ENCODE measurements around the gene QSOX1.

The QSOX1 gene

DNA sequence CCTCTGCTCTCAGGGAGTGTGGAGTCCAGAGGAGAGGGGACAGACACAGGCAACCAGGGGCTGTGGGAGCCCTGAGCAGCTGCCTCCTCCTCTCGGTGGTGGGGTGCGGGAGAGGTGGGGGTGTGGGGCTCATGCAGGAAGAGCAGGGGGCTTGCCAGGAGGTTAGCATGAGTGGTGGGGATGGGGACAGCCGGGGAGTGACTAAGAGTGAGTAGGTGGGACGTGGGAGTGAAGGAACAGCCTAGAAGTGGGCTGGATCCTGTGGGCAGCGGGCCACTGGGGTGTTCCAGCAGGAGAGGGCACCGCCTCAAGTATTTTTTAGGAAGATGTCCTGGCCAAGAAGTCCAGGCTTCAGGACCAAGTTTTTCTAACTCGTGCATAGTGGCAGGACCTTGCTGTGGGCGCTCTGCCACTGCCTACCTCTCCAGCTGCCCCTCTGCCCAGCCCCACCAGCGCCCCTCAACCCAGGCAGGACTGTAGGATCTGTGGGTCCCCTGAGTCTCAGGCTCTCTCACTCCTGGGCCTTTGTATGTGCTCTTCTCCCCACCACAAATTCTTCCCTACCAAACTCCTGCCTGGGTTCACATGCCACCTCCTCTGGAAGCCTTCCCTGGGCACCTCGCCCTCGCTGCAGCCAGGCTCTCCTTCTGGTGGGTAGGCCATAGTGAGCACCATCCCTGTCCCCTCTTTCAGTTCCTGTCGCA lies 56.6 kb downstream of the QSOX1 start:
- DNase-seq (ENCODE audit: extremely low read depth in 1 of 2, low read depth in 1 of 2) = no peak

- DNase-seq (ENCODE audit: extremely low read depth in 1 of 2, low read depth in 1 of 2) = no peak
These were observed 57.2 kb downstream of the QSOX1 start for GRCh38 chr1:180211860-180212229.

- no peak for DNase-seq (ENCODE audit: extremely low read depth in 1 of 2, low read depth in 1 of 2)
These were observed 58.9 kb downstream of the QSOX1 start for GRCh38 chr1:180213401-180214170.

- DNase-seq (ENCODE audit: extremely low read depth in 1 of 2, low read depth in 1 of 2) = no peak
These were observed 61.4 kb downstream of the QSOX1 start for GRCh38 chr1:180215856-180216625.

GRCh38 chr1:180217006-180217405 lies 62.3 kb downstream of the QSOX1 start:
- DNase-seq (ENCODE audit: extremely low read depth in 1 of 2, low read depth in 1 of 2) = no peak

GRCh38 chr1:180218806-180219765 lies 64.4 kb downstream of the QSOX1 start:
- no peak for DNase-seq (ENCODE audit: extremely low read depth in 1 of 2, low read depth in 1 of 2)

- no peak for DNase-seq (ENCODE audit: extremely low read depth in 1 of 2, low read depth in 1 of 2)
These were observed 65.1 kb downstream of the QSOX1 start for GRCh38 chr1:180219776-180220175.

GRCh38 chr1:180221462-180221861 lies 66.8 kb downstream of the QSOX1 start:
- DNase-seq (ENCODE audit: extremely low read depth in 1 of 2, low read depth in 1 of 2) = no peak

- no peak for DNase-seq (ENCODE audit: extremely low read depth in 1 of 2, low read depth in 1 of 2)
These were observed 70.2 kb downstream of the QSOX1 start for GRCh38 chr1:180224902-180225301.

- DNase-seq (ENCODE audit: extremely low read depth in 1 of 2, low read depth in 1 of 2) = no peak
These were observed 70.7 kb downstream of the QSOX1 start for GRCh38 chr1:180225403-180225802.

DNA sequence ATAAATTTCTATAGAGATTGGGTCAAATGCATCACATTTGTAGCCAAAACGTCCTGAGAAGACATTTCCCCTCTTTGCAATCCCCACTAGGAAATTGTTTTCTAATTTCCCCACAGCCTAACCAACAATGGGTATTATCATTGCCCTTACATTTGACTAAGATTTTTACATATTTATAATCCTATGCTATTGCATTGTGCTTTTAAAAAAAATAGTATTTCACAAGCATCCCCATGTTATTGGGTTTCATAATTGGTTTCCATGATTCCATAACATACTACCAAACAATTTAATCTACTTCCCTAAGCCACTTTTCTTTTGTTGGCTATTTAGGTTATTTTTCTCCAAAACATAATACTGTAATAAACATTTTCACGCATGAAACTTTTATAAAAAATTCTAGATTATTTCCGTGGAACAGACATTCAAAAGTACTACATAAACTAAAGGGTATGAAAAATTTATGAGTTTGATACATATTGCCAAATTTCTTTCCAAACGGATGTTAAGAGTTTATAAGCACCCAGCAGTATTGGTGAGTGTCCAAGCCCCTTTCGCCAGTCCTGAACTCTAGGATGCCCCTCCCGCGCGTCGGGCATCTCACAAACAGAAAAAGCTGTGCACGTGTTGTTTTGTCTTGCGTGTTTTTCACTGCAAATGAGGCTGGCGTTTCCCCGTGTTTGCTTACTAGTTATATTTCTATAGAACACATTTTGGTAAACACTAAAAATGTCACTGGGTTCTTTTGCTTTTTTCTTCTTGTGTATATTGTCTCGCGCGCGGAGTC lies 73.4 kb downstream of the QSOX1 start:
- DNase-seq (ENCODE audit: extremely low read depth in 1 of 2, low read depth in 1 of 2) = no peak

GRCh38 chr1:180228648-180229482 lies 74.2 kb downstream of the QSOX1 start:
- no peak for DNase-seq (ENCODE audit: extremely low read depth in 1 of 2, low read depth in 1 of 2)

- no peak for DNase-seq (ENCODE audit: extremely low read depth in 1 of 2, low read depth in 1 of 2)
These were observed 75.1 kb downstream of the QSOX1 start, which contains the start of gene LHX4 for GRCh38 chr1:180229483-180230415. LHX4 (plus strand) TSS chr1:180230264; CDS start chr1:180230530, 266 bp downstream.

- no peak for DNase-seq (ENCODE audit: extremely low read depth in 1 of 2, low read depth in 1 of 2)
These were observed 75.7 kb downstream of the QSOX1 start for GRCh38 chr1:180230416-180230790.

DNA sequence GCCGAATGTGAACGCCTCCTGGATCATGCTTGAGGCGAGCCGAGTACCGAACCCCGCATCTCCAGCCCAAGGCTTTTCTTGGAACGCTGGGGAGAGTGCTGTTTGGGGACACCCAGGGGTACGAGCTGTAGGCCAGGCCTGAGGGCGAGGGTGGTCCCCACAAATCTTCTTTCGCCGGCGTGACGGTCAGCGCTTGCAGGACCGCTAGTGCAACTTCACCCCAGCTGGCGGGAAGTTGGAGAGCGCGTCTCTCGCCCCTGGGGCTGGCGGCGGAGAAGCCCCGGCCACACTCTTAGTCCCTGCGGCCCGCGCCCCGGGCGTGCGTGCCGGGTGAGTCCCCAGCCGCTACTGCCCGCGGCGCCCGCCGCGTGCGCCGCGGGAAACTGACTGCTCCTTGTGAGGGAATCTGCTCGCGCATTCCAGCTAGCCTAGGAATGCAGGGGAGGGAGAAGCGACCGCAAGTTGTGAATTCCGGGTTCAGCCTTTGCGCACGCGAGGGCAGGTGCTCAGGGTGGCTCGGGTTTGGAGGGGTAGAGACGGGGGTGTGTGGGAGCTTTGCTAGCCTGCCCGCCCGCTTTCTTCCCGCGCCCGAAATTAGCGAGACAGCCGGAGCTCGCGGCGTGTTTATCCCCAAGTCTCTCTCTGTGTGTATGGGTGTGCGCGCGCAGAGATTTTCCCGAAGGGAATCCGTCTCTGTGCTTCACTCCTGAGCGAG lies 76.3 kb downstream of the QSOX1 start:
- no peak for DNase-seq (ENCODE audit: extremely low read depth in 1 of 2, low read depth in 1 of 2)

DNA sequence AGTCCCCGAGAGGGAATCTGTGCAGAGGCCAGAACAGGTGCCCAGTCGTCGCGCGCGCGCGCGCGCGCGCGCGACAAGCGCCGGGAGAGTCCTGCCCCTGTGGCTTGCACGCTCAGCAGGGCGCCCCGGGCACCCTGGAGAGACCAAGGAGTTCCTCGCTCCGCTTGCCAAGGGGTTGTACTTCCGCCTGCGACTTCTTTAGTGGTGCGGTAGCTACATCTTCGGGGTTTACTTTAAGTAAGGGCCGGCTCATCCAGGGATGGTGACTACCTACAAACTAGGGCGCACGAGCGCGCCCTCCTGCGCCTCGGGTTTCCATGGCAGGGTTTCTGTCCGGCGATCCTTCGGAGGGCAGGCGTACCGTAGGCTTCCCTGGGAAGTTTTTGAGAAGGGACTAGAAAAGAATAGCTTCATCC lies 76.8 kb downstream of the QSOX1 start:
- DNase-seq (ENCODE audit: extremely low read depth in 1 of 2, low read depth in 1 of 2) = no peak

DNA sequence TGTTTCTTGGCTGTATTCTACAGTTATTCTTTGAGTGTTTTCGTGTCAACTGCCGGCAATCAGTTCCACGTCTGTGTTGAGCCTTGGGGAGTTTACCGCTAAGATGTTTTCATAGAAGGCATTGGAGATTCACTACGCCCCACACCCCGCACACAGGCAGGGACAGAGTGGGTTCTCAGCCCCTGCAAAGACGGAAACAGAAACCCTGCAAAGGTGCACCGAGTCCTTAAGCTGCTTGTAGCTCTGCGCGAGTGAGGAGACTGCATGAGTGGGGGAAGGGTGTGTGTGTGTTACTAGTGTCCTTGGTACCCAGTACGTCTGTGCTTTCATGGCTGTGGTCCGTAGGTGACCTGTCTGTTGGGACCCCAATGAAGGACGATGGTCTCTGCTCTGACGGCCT lies 77.3 kb downstream of the QSOX1 start:
- DNase-seq (ENCODE audit: extremely low read depth in 1 of 2, low read depth in 1 of 2) = no peak

Measured in activated CD8-positive, alpha-beta memory T cell treated with anti-CD3 and anti-CD28 coated beads for 1 hour (primary cell).